Measurements from ENCODE around the gene USP36.
"Not testable (repeated sequence)": the region's sequence is repeated elsewhere in the genome, so short reads cannot be mapped to it uniquely, and the experiment has no call there.

The USP36 gene

GRCh38 chr17:78789149-78789662 is 51.4 kb downstream of the USP36 start:
- DNase-seq = no peak

- no peak for DNase-seq
Observed at GRCh38 chr17:78788451-78788850, 52.2 kb downstream of the USP36 start.

GRCh38 chr17:78787444-78787843 is 53.2 kb downstream of the USP36 start:
- DNase-seq = no peak

- no peak for DNase-seq
Observed at GRCh38 chr17:78785663-78786057, 55.0 kb downstream of the USP36 start.

GRCh38 chr17:78785011-78785662 is 55.5 kb downstream of the USP36 start:
- DNase-seq = no peak

- no peak for DNase-seq
Observed at GRCh38 chr17:78784352-78784751, 56.3 kb downstream of the USP36 start.

- DNase-seq = no peak
Observed at GRCh38 chr17:78783711-78784324, 56.8 kb downstream of the USP36 start.

GRCh38 chr17:78781893-78782304 is 58.7 kb downstream of the USP36 start, which contains the start of gene CYTH1:
Gene CYTH1 (minus strand): TSS chr17:78782273. CDS start chr17:78782223, 50 bp downstream.
- DNase-seq = no peak

GRCh38 chr17:78781104-78781892 is 59.3 kb downstream of the USP36 start:
- no peak for DNase-seq

- no peak for DNase-seq
Observed at GRCh38 chr17:78780335-78780734, 60.3 kb downstream of the USP36 start.

- no peak for DNase-seq
Observed at GRCh38 chr17:78779850-78780249, 60.8 kb downstream of the USP36 start.

GRCh38 chr17:78779286-78779651 is 61.3 kb downstream of the USP36 start:
- not testable (repeated sequence) for DNase-seq

GRCh38 chr17:78777881-78778280 is 62.7 kb downstream of the USP36 start:
- no peak for DNase-seq

GRCh38 chr17:78774956-78775571 is 65.5 kb downstream of the USP36 start:
- DNase-seq = no peak

- no peak for DNase-seq
Observed at GRCh38 chr17:78774453-78774852, 66.2 kb downstream of the USP36 start.

- no peak for DNase-seq
Observed at GRCh38 chr17:78771758-78772382, 68.7 kb downstream of the USP36 start.

- no peak for DNase-seq
Observed at GRCh38 chr17:78769196-78769773, 71.3 kb downstream of the USP36 start.

- DNase-seq = no peak
Observed at GRCh38 chr17:78767806-78768205, 72.8 kb downstream of the USP36 start.

GRCh38 chr17:78766743-78767294 is 73.8 kb downstream of the USP36 start:
- no peak for DNase-seq

- DNase-seq = no peak
Observed at GRCh38 chr17:78766225-78766624, 74.4 kb downstream of the USP36 start.

- no peak for DNase-seq
Observed at GRCh38 chr17:78765821-78766220, 74.8 kb downstream of the USP36 start.

GRCh38 chr17:78764871-78765270 is 75.7 kb downstream of the USP36 start:
- no peak for DNase-seq

All from cerebellar nuclear complex (tissue), 1 donor.